Measurements from ENCODE around the gene RGS7BP.

The RGS7BP gene

DNA sequence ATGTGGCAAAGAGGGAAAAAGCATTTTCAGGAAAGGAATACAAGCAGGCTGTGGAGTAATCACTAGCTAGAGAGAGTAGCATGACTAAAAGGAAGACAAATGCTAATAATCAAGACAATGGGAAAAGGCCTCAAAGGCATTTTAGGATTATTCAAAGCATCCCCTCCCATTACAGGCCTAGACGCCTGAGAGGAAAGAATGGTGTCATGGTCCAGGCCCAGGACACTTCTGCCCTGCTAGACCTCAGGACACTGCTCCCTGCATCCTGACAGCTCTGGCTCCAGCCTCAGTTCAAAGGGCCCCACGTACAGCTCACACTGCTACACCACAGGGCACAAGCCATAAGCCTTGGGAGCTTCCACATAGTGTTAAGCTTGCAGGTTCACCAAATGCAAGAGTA lies 143.7 kb downstream of the RGS7BP start:
- H4K20me1 ChIP-seq, result no peaks in the 10 kb centered on the region
- H3K27me3 ChIP-seq, result no peaks in the 10 kb centered on the region
- H3K4me3 ChIP-seq, result no peak overlapping the region
- no peak overlapping the region for H3K27ac ChIP-seq
- TF ChIP-seq Cebpa-rat (IDR thresholded peaks at IDR 0.05), result no peak
- no peak overlapping the region for H3K9ac ChIP-seq
- H3K9me3 ChIP-seq, result 0 out of 2 replicates have a peak, but pooled peaks cover 5% of the 10 kb centered on the region
- no peaks in the 10 kb centered on the region for H3K4me1 ChIP-seq
- no peak overlapping the region for H3K4me2 ChIP-seq
- no peaks in the 10 kb centered on the region for H3K36me3 ChIP-seq

DNA sequence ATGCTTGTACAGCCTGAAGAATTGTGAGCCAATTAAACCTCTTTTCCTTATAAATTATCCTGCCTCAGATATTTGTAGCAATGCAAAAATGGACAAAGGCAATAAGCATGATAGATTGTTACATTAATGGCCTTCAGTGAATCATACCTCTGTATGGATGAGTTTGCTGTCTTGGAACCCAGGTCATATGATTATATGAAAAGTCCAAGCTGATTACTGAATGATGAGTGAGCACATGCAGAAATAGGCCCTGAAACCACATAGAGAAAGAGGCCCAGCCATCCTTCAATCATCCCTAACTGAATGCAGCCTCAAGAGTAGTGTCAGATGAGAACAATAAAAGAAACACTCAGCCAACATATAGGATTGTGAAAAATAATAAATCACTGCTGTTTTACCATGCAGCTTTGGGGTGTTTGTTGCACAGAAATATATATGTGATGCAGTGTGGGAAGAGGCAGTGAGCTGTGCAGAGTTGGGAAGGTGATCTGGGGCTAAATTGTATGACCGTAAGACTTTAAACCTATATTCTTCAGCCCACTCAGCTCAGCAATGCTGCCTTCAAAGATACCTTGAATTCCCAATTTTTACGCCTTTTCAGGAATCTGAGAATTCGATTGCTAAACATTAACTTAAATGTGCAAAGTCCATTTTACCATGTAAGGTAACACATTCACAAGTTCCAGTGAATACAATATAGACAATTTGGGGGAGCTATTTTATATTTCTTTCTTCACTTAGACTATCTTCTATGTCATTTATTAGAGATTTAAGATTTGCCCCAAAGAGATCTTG lies 148.1 kb downstream of the RGS7BP start:
- no peak overlapping the region for H3K4me3 ChIP-seq
- H3K27ac ChIP-seq, result no peak overlapping the region
- no peaks in the 10 kb centered on the region for H4K20me1 ChIP-seq
- H3K36me3 ChIP-seq, result no peaks in the 10 kb centered on the region
- no peaks in the 10 kb centered on the region for H3K4me1 ChIP-seq
- H3K27me3 ChIP-seq, result no peaks in the 10 kb centered on the region
- no peak overlapping the region for H3K9ac ChIP-seq
- H3K4me2 ChIP-seq, result no peak overlapping the region
- peaks cover 16% of the 10 kb centered on the region; the same call in 1 of the 2 replicates for H3K9me3 ChIP-seq
- TF ChIP-seq Cebpa-rat (IDR thresholded peaks at IDR 0.05), result no peak

DNA sequence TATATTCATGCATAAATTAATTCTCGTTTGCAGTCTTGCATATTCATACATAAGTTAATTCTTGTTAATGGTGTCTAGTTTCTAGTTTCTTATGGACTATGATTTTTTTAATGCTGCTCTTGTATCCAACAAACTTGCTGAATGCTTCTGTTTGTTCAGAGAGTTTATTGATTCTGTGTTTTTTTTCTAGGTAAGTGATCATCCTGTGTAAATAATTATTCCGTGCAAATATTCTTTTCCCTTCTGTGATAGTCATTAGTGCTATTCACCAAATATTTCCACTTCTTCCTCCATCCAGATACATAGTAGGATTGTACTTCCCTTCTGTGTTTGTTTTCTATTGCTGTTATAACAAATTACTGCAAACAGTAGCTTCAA lies 148.7 kb downstream of the RGS7BP start:
- no peak for TF ChIP-seq Cebpa-rat (IDR thresholded peaks at IDR 0.05)
- H3K27me3 ChIP-seq, result no peaks in the 10 kb centered on the region
- no peaks in the 10 kb centered on the region for H3K4me1 ChIP-seq
- H3K27ac ChIP-seq, result no peak overlapping the region
- H3K9ac ChIP-seq, result no peak overlapping the region
- H3K4me2 ChIP-seq, result no peak overlapping the region
- H3K4me3 ChIP-seq, result no peak overlapping the region
- H3K9me3 ChIP-seq, result peaks cover 16% of the 10 kb centered on the region; the same call in 1 of the 2 replicates
- H3K36me3 ChIP-seq, result no peaks in the 10 kb centered on the region
- no peaks in the 10 kb centered on the region for H4K20me1 ChIP-seq

DNA sequence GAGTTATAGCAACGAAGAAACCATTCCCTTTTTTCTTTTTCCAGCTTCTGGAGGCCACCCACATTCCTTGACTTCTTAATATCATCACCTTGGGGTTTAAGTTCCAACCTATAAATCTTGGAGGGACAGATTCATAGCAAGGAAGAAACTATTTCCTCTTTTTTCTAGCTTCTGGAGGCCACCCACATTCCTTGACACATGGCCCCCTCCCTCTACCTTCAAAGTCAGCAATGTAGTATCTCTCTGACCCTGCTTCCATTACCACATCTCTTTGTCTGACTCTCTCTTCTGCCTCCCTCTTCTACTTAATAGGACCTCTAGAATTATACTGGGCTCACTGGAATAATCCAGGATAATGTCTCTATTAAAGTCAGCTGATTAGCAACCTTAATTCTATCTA lies 149.8 kb downstream of the RGS7BP start:
- Histone ChIP-seq H3K4me3 (no peak overlapping the region), H3K9me3 (peaks cover 16% of the 10 kb centered on the region; the same call in 1 of the 2 replicates), H3K4me2 (no peak overlapping the region), H3K27ac (no peak overlapping the region), H3K36me3 (no peaks in the 10 kb centered on the region), H4K20me1 (no peaks in the 10 kb centered on the region), H3K4me1 (no peaks in the 10 kb centered on the region), H3K27me3 (no peaks in the 10 kb centered on the region), H3K9ac (no peak overlapping the region)
- no peak for TF ChIP-seq Cebpa-rat (IDR thresholded peaks at IDR 0.05)

DNA sequence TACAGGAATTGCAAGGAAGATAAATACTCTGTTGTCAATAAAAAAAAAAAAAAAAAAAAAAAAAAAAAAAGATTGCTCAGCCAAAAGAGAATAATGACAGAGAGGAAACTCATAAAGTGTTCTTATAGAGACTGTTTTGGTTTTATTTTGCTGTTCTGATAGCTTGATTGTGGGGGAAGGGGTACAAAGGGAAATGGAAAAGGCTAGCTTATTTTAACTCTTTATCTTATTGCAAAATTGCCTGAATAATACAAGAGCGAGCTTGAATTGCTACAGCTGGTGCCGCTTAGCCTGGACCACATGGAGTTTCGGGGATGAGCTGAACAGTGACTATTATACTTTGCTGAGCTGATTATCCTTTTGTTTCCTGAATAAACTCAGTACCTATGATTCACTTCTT lies 153.5 kb downstream of the RGS7BP start:
- Histone ChIP-seq H4K20me1 (no peaks in the 10 kb centered on the region), H3K27me3 (no peaks in the 10 kb centered on the region), H3K9me3 (peaks cover 10% of the 10 kb centered on the region; the same call in 1 of the 2 replicates), H3K9ac (no peak overlapping the region), H3K4me1 (no peaks in the 10 kb centered on the region), H3K4me3 (no peak overlapping the region), H3K36me3 (no peaks in the 10 kb centered on the region), H3K4me2 (no peak overlapping the region), H3K27ac (no peak overlapping the region)
- no peak for TF ChIP-seq Cebpa-rat (IDR thresholded peaks at IDR 0.05)
